GM12878 (cell line): ENCODE results near the gene KIF21B.

Experiments used
- BCL11A ChIP-seq: IDR thresholded peaks from 2 replicates; pipeline ENCODE4 v1.6.1; 2011; ENCODE audit warnings: low read depth, low read length
- CTCF ChIP-seq, 3 experiments: IDR thresholded peaks in 2 of 3; conservative IDR thresholded peaks in 1 of 3; 2 replicates each; pipeline ENCODE4 v1.5.1; 2011; ENCODE audit warnings: low read depth in 3 of 3, low read length in 3 of 3, mild to moderate bottlenecking in 3 of 3, control low read depth in 2 of 3, moderate library complexity in 2 of 3, inconsistent platforms in 1 of 3, mixed read lengths in 1 of 3; ENCODE audit not compliant: control insufficient read depth in 2 of 3, insufficient read depth in 1 of 3; ENCODE audit errors: extremely low read depth in 1 of 3
- SMARCA5 ChIP-seq: fragments of 450-650 bp; IDR thresholded peaks from 2 replicates; pipeline ENCODE4 v1.6.1; 2017; ENCODE audit warnings: mild to moderate bottlenecking

GRCh38 chr1:200958597-200958996 is 64.9 kb downstream of the KIF21B start:
- no peak for TF ChIP-seq SMARCA5
- no peak for TF ChIP-seq CTCF (IDR thresholded peaks at IDR 0.05 in 2 of 3, conservative IDR thresholded peaks at IDR 0.05 in 1 of 3; ENCODE audit: control insufficient read depth in 2 of 3, extremely low read depth in 1 of 3, insufficient read depth in 1 of 3, low read depth in 3 of 3, low read length in 3 of 3)
- TF ChIP-seq BCL11A: no peak
